Measurements from ENCODE around the gene SCAMP2.

SCAMP2 gene

DNA sequence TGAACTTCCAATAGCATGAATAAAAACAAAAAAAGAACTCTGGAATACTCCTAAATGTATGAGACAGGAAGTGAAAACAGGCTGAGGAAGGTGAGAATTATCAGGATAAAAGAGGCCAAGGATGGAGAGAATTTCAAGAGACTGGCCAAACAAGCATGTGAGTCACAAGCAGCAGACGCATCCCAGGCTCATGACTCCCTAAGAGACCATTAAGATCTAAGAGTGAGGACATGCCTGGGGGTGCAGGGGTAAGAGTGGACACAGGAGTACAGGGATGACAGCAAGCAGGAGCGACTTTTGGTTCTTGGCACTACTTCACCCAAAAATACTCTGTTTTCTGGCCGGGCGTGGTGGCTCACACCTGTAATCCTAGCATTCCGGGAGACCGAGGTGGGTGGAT, 7.1 kb downstream of the SCAMP2 start:
- H3K36me3 ChIP-seq (ENCODE audit: insufficient read depth, low read length): peaks cover 18% of the 10 kb centered on the region
- H3K4me1 ChIP-seq (ENCODE audit: insufficient read depth, low read length): no peaks in the 10 kb centered on the region
- peaks cover 3% of the 10 kb centered on the region for H3K9me3 ChIP-seq (ENCODE audit: low read length)
- no peak overlapping the region for H3K4me3 ChIP-seq (ENCODE audit: low read length)
- H3K27me3 ChIP-seq (ENCODE audit: insufficient read depth, low read length): no peaks in the 10 kb centered on the region
- no peak overlapping the region for H2AFZ ChIP-seq (ENCODE audit: low read depth, low read length)

DNA sequence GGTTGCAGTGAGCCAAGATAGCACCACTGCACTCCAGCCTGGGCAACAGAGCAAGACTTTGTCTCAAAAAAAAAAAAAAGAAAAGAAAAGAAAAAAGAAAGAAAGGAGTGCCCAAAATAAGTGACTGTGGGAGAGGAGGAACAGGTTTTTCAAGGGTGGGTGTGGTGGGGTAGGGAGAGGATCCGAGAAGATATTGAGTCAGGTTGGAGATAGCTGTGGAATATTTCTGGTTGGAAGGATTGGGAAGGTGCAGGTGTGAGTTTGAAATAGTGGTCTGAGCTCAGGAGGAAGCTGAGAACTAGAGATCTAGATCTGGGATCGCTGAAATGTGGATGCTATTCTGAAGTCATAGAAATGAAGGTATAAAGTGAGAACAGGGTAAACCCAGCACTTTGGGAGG, 7.8 kb downstream of the SCAMP2 start:
- Histone ChIP-seq H2AFZ (ENCODE audit: low read depth, low read length) (no peak overlapping the region), H3K4me1 (ENCODE audit: insufficient read depth, low read length) (no peaks in the 10 kb centered on the region)

DNA sequence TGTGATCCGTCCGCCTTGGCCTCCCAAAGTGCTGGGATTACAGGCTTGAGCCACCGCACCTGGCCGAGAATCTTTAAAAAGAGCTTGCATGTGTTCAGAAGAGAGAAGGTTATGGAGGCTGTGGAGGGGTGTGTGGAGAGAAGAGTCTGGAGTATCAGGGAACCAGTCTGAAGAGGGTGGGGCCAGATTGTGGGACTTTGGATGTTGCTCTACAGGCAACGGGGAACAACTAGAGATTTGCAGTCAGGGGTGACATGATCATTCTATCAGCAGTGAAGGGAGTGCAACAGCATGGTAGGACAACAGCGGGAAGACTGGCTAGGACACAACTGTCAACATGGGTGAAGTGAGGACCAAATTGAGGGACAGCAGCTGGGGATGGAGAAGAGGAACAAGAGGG, 8.9 kb downstream of the SCAMP2 start:
- H3K4me3 ChIP-seq (ENCODE audit: low read length): no peak overlapping the region

More for the DNA sequence above, 7.8 kb downstream of the SCAMP2 start:
- Histone ChIP-seq H3K9me3 (ENCODE audit: low read length) (peaks cover 3% of the 10 kb centered on the region), H3K4me3 (ENCODE audit: low read length) (no peak overlapping the region), H3K36me3 (ENCODE audit: insufficient read depth, low read length) (peaks cover 12% of the 10 kb centered on the region), H3K27me3 (ENCODE audit: insufficient read depth, low read length) (no peaks in the 10 kb centered on the region)

DNA sequence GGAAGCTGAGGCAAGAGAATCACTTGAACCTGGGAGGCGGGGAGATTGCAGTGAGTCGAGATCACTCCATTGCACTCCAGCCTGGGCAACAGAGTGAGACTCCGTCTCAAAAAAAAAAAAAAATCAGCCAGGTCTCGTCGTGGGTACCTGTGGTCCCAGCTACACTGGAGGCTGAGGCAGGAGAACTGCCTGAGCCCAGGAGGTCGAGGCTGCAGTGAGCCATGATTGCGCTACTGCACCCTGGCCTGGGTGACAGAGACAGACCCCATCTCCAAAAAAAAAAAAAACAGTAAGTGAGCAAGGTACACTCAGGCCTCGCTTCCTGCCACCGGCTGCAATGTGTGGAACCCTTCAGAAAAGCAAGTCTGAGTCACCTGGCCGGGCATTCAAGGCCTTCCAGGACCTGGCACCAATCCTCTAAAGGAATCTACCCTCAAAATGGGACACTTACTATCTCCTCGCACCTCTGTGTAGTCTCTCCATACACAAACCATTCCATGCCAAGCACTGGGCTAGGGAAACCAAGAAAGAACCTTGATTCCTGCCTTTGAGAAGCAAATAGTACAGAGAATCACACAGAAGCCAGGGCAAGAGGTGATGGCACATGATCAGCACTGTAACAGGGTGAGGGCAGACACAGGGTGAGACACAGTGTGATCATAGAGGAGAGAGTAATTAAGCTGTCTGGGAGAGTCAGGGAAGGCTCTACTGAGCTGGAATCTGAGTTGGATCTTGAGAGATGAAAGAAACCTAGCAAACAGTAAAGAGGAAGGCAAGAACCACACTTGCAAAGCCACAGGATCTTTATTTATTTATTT, 9.7 kb downstream of the SCAMP2 start:
- Histone ChIP-seq H3K36me3 (ENCODE audit: insufficient read depth, low read length) (peaks cover 10% of the 10 kb centered on the region), H3K4me1 (ENCODE audit: insufficient read depth, low read length) (no peaks in the 10 kb centered on the region), H3K9me3 (ENCODE audit: low read length) (no peaks in the 10 kb centered on the region), H3K4me3 (ENCODE audit: low read length) (no peak overlapping the region), H3K27me3 (ENCODE audit: insufficient read depth, low read length) (no peaks in the 10 kb centered on the region), H2AFZ (ENCODE audit: low read depth, low read length) (no peak overlapping the region)

More for the DNA sequence above, 8.9 kb downstream of the SCAMP2 start:
- no peak overlapping the region for H2AFZ ChIP-seq (ENCODE audit: low read depth, low read length)
- peaks cover 3% of the 10 kb centered on the region for H3K9me3 ChIP-seq (ENCODE audit: low read length)
- no peaks in the 10 kb centered on the region for H3K27me3 ChIP-seq (ENCODE audit: insufficient read depth, low read length)
- H3K36me3 ChIP-seq (ENCODE audit: insufficient read depth, low read length): peaks cover 12% of the 10 kb centered on the region
- H3K4me1 ChIP-seq (ENCODE audit: insufficient read depth, low read length): no peaks in the 10 kb centered on the region

DNA sequence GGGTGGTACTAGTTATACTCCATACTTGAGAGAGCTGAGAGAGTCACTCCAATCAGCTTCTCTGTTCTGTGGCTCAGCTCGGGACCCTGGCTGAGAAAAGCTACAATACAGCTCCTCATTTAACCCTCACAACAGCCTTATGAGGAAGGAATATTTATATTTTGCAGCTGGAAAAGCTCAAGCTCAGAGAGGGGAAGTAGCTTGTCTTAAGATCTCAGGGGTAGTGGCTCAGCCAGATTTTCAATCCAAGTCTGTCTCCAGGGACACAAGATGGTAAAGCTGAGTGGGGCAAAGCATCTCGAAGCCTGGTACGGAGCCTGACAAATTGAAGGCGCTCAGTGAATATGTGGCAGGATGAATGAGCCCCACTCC, 14.8 kb downstream of the SCAMP2 start:
- Histone ChIP-seq H3K9me3 (ENCODE audit: low read length) (no peaks in the 10 kb centered on the region), H2AFZ (ENCODE audit: low read depth, low read length) (no peak overlapping the region), H3K4me1 (ENCODE audit: insufficient read depth, low read length) (no peaks in the 10 kb centered on the region), H3K27me3 (ENCODE audit: insufficient read depth, low read length) (no peaks in the 10 kb centered on the region), H3K4me3 (ENCODE audit: low read length) (no peak overlapping the region), H3K36me3 (ENCODE audit: insufficient read depth, low read length) (peaks cover 6% of the 10 kb centered on the region)

DNA sequence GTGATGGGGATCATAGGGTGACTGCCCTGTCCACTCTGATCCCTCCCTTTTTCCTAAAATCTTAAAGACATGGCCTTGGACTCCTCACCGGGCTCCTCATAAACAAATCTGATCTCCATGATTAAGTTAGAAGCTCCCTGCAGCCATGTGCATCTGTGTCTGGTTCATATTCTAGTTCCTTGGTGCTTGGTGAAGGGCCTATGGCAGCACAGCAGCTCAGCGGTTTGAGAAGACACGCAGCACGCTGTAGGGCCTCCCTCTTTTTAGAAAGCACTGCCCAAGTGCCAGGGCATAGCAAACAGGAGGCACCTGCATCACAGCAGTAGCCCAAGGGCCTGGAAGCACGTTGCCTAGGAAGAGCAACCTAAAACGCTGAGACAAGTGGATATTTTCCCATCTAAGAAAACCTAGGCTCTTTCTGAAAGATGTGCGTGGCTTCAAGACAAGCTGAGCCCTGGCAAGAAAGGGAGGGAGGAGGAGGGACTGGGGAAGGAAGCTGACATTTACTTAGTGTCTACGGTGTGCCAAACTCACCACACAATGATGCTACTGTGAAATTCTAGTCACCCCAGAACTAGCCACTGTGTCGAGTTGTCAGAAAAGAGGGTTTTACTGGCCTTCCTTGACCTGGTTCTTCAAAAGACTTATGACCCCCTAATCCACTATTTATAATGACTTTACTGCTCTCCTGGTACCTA, 15.3 kb downstream of the SCAMP2 start:
- no peak overlapping the region for H2AFZ ChIP-seq (ENCODE audit: low read depth, low read length)
- no peaks in the 10 kb centered on the region for H3K27me3 ChIP-seq (ENCODE audit: insufficient read depth, low read length)
- no peaks in the 10 kb centered on the region for H3K4me1 ChIP-seq (ENCODE audit: insufficient read depth, low read length)
- peaks cover 11% of the 10 kb centered on the region for H3K36me3 ChIP-seq (ENCODE audit: insufficient read depth, low read length)
- no peak overlapping the region for H3K4me3 ChIP-seq (ENCODE audit: low read length)
- no peaks in the 10 kb centered on the region for H3K9me3 ChIP-seq (ENCODE audit: low read length)

DNA sequence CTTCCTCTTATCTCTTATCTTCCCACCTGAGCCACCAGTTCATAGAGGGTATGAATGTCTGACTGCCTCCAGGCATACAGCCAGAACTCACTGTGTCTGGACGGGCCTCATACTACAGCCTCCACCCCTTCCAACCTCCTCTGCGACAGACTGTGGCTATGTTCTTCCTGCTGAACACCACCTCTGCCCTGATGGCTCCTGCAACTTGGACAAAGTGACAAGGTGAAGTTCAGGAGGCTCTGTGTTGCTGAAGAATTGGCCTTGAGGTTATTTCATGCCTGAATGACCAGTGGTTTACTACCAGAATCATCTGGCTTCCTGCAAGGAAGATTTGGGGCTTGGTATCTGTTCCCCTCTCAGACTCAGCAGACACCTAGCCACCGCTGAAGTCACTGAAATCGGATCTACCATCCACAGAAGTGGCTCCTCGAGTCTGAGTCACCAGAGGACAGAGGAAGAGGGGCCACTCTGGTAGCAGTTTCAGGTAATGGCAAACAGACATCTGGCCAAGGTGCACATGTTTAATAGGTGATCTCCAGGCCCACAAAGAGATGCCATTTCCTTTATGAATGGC, 16.0 kb downstream of the SCAMP2 start:
- Histone ChIP-seq H3K36me3 (ENCODE audit: insufficient read depth, low read length) (peaks cover 18% of the 10 kb centered on the region), H2AFZ (ENCODE audit: low read depth, low read length) (no peak overlapping the region), H3K27me3 (ENCODE audit: insufficient read depth, low read length) (no peaks in the 10 kb centered on the region), H3K9me3 (ENCODE audit: low read length) (no peaks in the 10 kb centered on the region), H3K4me1 (ENCODE audit: insufficient read depth, low read length) (no peaks in the 10 kb centered on the region), H3K4me3 (ENCODE audit: low read length) (no peak overlapping the region)

DNA sequence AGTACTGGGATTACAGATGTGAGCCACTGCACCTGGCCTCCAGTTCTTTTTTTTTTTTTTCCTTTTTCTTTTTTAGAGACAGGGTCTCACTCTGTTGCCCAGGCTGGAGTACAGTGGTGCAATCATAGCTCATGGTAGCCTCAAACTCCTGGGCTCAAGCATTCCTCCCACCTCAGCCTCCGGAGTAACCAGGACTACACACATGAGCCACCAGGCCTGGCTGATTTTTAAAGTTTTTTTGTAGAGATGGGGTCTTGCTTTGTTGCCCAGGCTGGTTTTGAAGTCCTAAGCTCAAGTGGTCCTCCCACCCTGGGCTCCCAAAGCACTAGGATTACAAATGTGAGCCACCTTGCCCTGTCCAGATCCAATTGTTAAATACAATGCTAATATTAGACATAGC, 16.6 kb downstream of the SCAMP2 start:
- Histone ChIP-seq H3K4me3 (ENCODE audit: low read length) (no peak overlapping the region), H2AFZ (ENCODE audit: low read depth, low read length) (no peak overlapping the region), H3K4me1 (ENCODE audit: insufficient read depth, low read length) (no peaks in the 10 kb centered on the region), H3K27me3 (ENCODE audit: insufficient read depth, low read length) (no peaks in the 10 kb centered on the region), H3K36me3 (ENCODE audit: insufficient read depth, low read length) (peaks cover 24% of the 10 kb centered on the region), H3K9me3 (ENCODE audit: low read length) (no peaks in the 10 kb centered on the region)

DNA sequence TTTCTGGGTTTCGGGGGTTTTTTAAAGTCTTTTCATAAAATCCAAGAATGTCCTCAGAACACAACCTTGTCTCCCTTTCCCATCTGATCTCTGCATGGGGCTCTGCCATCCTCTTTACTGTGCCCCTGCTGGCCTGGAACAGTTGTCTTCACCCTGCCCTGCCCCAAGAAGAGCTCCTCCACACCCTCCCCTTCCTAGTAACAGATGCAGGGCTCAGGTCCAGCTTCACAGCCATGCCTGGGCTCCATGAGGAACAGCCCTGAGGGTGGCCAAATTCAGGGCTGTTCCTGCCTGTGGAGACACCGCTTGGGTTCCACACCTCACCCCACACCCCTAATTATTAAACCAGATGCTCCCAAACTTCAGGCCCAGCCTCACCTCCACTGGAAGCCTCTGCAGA, 17.3 kb downstream of the SCAMP2 start:
- Histone ChIP-seq H3K27me3 (ENCODE audit: insufficient read depth, low read length) (no peaks in the 10 kb centered on the region), H3K4me3 (ENCODE audit: low read length) (no peak overlapping the region), H3K36me3 (ENCODE audit: insufficient read depth, low read length) (peaks cover 31% of the 10 kb centered on the region), H3K9me3 (ENCODE audit: low read length) (no peaks in the 10 kb centered on the region), H2AFZ (ENCODE audit: low read depth, low read length) (no peak overlapping the region), H3K4me1 (ENCODE audit: insufficient read depth, low read length) (no peaks in the 10 kb centered on the region)

DNA sequence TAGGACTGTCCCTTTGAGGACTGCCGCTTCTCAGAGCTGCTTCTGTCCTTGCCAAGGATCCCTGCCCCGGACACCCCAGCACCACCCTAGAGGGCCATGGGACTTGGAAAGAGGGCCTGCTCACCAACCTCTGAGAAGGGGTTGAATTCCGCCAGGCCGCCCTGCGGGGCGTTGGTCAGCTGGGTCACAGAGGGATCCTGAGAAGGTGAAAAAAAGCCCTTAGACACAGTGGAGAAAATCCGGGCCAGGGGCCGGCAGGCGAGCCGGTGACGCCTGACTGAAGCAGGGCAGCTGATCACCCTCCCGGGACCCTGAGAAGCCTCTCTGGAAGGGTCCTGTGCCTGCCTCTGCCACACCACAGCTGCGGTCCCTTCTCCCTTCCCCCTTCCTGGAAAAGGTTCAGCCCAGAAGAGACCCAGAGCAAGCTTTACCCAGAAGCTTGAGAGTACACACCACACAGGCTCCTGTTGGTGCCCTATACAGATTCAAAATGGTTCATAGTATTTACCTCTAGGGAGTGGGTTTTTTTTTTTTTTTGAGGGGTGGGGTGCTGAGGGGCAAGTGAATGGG, 18.6 kb downstream of the SCAMP2 start:
- no peaks in the 10 kb centered on the region for H3K27me3 ChIP-seq (ENCODE audit: insufficient read depth, low read length)
- H3K4me1 ChIP-seq (ENCODE audit: insufficient read depth, low read length): no peaks in the 10 kb centered on the region
- H3K4me3 ChIP-seq (ENCODE audit: low read length): no peak overlapping the region
- no peaks in the 10 kb centered on the region for H3K9me3 ChIP-seq (ENCODE audit: low read length)
- no peak overlapping the region for H2AFZ ChIP-seq (ENCODE audit: low read depth, low read length)
- peaks cover 44% of the 10 kb centered on the region for H3K36me3 ChIP-seq (ENCODE audit: insufficient read depth, low read length)

DNA sequence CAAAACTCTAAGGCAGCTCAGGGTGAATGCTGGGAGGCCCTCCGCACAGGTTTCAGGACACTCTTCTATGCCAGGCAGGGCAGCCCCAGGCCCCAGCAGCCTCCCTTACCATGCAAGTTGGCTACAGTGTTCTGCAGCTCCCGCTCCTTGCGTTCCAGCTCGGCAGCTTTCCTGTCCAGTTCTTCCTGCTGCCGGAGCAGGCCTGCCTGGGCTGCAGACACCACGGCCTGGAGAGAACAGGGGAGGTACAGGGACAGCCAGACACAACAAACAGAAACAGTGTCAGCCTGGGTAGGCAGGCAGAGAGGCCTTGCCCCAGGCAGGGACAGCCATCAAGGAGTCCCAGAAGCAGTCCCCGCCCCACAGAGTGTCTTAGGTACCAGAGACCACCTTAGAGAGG, 21.2 kb downstream of the SCAMP2 start:
- H3K36me3 ChIP-seq (ENCODE audit: insufficient read depth, low read length): peaks cover 60% of the 10 kb centered on the region

DNA sequence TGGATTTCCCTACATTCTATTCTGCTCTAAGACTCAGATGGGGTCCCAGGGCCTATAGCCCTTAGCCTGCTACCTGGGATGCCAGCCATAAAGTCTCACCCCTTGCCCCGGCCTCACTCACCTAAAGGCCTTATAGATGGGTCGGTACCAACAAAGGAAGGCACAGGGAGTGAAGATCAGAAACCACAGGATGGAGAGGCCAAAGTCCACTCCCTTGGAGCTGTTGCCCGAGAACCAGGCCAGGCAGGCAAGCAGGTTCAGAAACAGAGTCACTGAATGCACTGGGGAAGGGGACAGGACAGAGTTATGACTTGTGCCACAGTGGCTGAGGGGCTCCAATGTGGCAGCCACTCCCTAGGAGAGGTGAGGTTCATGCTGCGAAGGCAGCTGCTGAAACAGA, 22.8 kb downstream of the SCAMP2 start:
- Histone ChIP-seq H3K9me3 (ENCODE audit: low read length) (no peaks in the 10 kb centered on the region), H3K36me3 (ENCODE audit: insufficient read depth, low read length) (peaks cover 60% of the 10 kb centered on the region), H3K27me3 (ENCODE audit: insufficient read depth, low read length) (no peaks in the 10 kb centered on the region), H3K4me1 (ENCODE audit: insufficient read depth, low read length) (no peaks in the 10 kb centered on the region), H3K4me3 (ENCODE audit: low read length) (no peak overlapping the region), H2AFZ (ENCODE audit: low read depth, low read length) (no peak overlapping the region)

More for the DNA sequence above, 21.2 kb downstream of the SCAMP2 start:
- no peaks in the 10 kb centered on the region for H3K27me3 ChIP-seq (ENCODE audit: insufficient read depth, low read length)
- H2AFZ ChIP-seq (ENCODE audit: low read depth, low read length): no peak overlapping the region
- no peak overlapping the region for H3K4me3 ChIP-seq (ENCODE audit: low read length)
- no peaks in the 10 kb centered on the region for H3K9me3 ChIP-seq (ENCODE audit: low read length)
- H3K4me1 ChIP-seq (ENCODE audit: insufficient read depth, low read length): no peaks in the 10 kb centered on the region

DNA sequence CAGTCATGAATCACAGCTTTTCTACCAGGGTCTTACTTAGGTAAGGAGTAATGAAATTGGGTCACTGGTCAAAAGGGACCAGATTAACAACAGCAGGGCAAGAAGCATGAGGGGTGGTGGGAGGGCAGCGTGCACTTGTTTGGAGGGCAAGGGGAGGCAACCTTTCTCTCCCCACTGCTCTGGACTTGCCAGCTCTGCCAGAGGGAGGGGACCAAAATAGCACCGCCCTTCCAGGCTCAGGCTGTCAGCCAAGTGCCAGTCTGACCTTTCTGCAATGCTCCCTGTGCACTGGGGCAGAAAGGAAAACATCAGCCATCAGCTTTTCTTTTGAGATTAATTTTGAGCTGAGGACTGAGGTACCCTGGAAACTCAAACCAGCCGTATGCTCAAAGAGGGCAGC, 25.7 kb downstream of the SCAMP2 start:
- no peak overlapping the region for H2AFZ ChIP-seq (ENCODE audit: low read depth, low read length)
- no peaks in the 10 kb centered on the region for H3K27me3 ChIP-seq (ENCODE audit: insufficient read depth, low read length)
- no peak overlapping the region for H3K4me3 ChIP-seq (ENCODE audit: low read length)
- peaks cover 7% of the 10 kb centered on the region for H3K4me1 ChIP-seq (ENCODE audit: insufficient read depth, low read length)
- no peaks in the 10 kb centered on the region for H3K9me3 ChIP-seq (ENCODE audit: low read length)
- peaks cover 49% of the 10 kb centered on the region for H3K36me3 ChIP-seq (ENCODE audit: insufficient read depth, low read length)

Measured in neuron (in vitro differentiated cells).